ENCODE data around the gene RGS9BP. TPM values are rescaled to one million over a fixed set of nuclear protein-coding genes. Genes with fewer than 3 reads are reported as not detected.

Gene RGS9BP
- total and polyA plus RNA-seq, 10 of the 15 experiments (the other 5 are each of a cell fraction or from before 2014, with no cell fraction given), result 0.01 to 0.10 (median 0.05) TPM; not detected in 6

DNA sequence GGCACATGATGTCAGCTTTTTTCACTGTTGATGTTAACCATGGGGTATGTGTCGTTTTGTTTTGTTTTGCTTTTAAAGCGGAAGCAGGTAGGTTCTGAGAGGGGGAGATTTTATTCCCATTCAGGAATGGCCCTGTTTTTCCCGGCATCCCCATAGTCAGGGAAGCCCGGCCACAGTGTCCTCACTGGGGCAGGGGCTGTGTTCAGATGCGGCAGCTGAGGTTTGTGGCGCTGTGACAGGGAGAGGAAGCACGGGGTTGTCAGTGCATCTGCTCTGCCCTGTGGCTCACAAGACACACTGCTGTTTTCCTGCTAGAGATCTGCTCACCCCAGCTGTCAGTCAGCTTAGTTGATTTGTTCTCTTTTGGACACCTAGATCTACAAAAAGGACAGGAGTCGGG is 28.3 kb upstream of the RGS9BP start:
- ChIA-PET CTCF (no interaction called here), POLR2A (interaction anchor here (0.5 to 0.6 kb wide), 2 partner anchors 34 to 38 kb away, joined by 4 to 5 read pairs; no protein-coding TSS in a partner anchor), SMC1A (ENCODE audit: uncharacterized antibody, unreplicated experiment) (no interaction called here), RAD21 (ENCODE audit: unreplicated experiment) (no interaction called here)
- no peak overlapping the region for H3K4me2 ChIP-seq (ENCODE audit: control insufficient read depth, insufficient read depth)
- no peaks in the 10 kb centered on the region for H3K79me2 ChIP-seq (ENCODE audit: control insufficient read depth, insufficient read depth, low read length)
- no peak overlapping the region for H3K4me3 ChIP-seq
- intact Hi-C loops (cut with micrococcal nuclease; ENCODE audit: unreplicated experiment), result no loop called here
- H3K9me3 ChIP-seq (replicated peaks; ENCODE audit: control insufficient read depth, insufficient read depth, low read length), result no peaks in the 10 kb centered on the region
- no peak for DNase-seq (ENCODE audit: low read depth, low spot score)
- H3K27ac ChIP-seq (ENCODE audit: control insufficient read depth, insufficient read depth), result no peak overlapping the region
- WGBS (ENCODE audit: insufficient coverage, insufficient replicate concordance, low lambda C conversion rate, missing lambda C conversion rate), result 94% methylated on average over 8 of the region's 8 CpGs
- FAIRE-seq, result no peak
- no TSS peak for BruUV-seq (replicated peaks)
- H3K4me1 ChIP-seq (ENCODE audit: control insufficient read depth, insufficient read depth, low read length), result peaks cover 3% of the 10 kb centered on the region
- in situ Hi-C loops (cut with MboI), result no loop called here
- no peak for ATAC-seq
- H4K20me1 ChIP-seq (ENCODE audit: control insufficient read depth, insufficient read depth), result no peaks in the 10 kb centered on the region
- H2AFZ ChIP-seq (ENCODE audit: control insufficient read depth, low read depth, low read length), result no peak overlapping the region
- H3K36me3 ChIP-seq (ENCODE audit: control insufficient read depth in 2 of 2, insufficient read depth in 2 of 2, low read length in 1 of 2), result peaks cover 20 to 35% of the 10 kb centered on the region in 2 experiments
- H3K27me3 ChIP-seq (replicated peaks in 1 of 2; ENCODE audit: control insufficient read depth in 2 of 2, insufficient read depth in 2 of 2, low read length in 1 of 2), result no peaks in the 10 kb centered on the region
- no peak overlapping the region for H3K9ac ChIP-seq (ENCODE audit: control insufficient read depth, insufficient read depth, low read length)
- TF ChIP-seq NFYB (IDR thresholded peaks at IDR 0.05; ENCODE audit: insufficient read depth, low read depth, low read length), result no peak
- TF ChIP-seq GATAD2B (conservative IDR thresholded peaks at IDR 0.05; ENCODE audit: low read depth), result no peak
- no peak for TF ChIP-seq ETV6 (conservative IDR thresholded peaks at IDR 0.05 in 1 of 2, IDR thresholded peaks at IDR 0.05 in 1 of 2; ENCODE audit: borderline replicate concordance in 1 of 2, low read depth in 1 of 2)
- no peak for TF ChIP-seq PML (IDR thresholded peaks at IDR 0.05; ENCODE audit: low read length)
- TF ChIP-seq, protein P1, sequence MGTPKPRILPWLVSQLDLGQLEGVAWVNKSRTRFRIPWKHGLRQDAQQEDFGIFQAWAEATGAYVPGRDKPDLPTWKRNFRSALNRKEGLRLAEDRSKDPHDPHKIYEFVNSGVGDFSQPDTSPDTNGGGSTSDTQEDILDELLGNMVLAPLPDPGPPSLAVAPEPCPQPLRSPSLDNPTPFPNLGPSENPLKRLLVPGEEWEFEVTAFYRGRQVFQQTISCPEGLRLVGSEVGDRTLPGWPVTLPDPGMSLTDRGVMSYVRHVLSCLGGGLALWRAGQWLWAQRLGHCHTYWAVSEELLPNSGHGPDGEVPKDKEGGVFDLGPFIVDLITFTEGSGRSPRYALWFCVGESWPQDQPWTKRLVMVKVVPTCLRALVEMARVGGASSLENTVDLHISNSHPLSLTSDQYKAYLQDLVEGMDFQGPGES (IDR thresholded peaks at IDR 0.05), result no peak
- TF ChIP-seq, protein P2, sequence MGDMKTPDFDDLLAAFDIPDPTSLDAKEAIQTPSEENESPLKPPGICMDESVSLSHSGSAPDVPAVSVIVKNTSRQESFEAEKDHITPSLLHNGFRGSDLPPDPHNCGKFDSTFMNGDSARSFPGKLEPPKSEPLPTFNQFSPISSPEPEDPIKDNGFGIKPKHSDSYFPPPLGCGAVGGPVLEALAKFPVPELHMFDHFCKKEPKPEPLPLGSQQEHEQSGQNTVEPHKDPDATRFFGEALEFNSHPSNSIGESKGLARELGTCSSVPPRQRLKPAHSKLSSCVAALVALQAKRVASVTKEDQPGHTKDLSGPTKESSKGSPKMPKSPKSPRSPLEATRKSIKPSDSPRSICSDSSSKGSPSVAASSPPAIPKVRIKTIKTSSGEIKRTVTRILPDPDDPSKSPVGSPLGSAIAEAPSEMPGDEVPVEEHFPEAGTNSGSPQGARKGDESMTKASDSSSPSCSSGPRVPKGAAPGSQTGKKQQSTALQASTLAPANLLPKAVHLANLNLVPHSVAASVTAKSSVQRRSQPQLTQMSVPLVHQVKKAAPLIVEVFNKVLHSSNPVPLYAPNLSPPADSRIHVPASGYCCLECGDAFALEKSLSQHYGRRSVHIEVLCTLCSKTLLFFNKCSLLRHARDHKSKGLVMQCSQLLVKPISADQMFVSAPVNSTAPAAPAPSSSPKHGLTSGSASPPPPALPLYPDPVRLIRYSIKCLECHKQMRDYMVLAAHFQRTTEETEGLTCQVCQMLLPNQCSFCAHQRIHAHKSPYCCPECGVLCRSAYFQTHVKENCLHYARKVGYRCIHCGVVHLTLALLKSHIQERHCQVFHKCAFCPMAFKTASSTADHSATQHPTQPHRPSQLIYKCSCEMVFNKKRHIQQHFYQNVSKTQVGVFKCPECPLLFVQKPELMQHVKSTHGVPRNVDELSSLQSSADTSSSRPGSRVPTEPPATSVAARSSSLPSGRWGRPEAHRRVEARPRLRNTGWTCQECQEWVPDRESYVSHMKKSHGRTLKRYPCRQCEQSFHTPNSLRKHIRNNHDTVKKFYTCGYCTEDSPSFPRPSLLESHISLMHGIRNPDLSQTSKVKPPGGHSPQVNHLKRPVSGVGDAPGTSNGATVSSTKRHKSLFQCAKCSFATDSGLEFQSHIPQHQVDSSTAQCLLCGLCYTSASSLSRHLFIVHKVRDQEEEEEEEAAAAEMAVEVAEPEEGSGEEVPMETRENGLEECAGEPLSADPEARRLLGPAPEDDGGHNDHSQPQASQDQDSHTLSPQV (IDR thresholded peaks at IDR 0.05), result no peak
- no peak for TF ChIP-seq FOXK2 (IDR thresholded peaks at IDR 0.05)
- no peak for TF ChIP-seq POU2F2 (IDR thresholded peaks at IDR 0.05; ENCODE audit: borderline replicate concordance, low read depth, low read length)
- TF ChIP-seq, protein P3, sequence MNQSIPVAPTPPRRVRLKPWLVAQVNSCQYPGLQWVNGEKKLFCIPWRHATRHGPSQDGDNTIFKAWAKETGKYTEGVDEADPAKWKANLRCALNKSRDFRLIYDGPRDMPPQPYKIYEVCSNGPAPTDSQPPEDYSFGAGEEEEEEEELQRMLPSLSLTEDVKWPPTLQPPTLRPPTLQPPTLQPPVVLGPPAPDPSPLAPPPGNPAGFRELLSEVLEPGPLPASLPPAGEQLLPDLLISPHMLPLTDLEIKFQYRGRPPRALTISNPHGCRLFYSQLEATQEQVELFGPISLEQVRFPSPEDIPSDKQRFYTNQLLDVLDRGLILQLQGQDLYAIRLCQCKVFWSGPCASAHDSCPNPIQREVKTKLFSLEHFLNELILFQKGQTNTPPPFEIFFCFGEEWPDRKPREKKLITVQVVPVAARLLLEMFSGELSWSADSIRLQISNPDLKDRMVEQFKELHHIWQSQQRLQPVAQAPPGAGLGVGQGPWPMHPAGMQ (IDR thresholded peaks at IDR 0.05; ENCODE audit: borderline replicate concordance), result no peak
- TF ChIP-seq, protein P4, sequence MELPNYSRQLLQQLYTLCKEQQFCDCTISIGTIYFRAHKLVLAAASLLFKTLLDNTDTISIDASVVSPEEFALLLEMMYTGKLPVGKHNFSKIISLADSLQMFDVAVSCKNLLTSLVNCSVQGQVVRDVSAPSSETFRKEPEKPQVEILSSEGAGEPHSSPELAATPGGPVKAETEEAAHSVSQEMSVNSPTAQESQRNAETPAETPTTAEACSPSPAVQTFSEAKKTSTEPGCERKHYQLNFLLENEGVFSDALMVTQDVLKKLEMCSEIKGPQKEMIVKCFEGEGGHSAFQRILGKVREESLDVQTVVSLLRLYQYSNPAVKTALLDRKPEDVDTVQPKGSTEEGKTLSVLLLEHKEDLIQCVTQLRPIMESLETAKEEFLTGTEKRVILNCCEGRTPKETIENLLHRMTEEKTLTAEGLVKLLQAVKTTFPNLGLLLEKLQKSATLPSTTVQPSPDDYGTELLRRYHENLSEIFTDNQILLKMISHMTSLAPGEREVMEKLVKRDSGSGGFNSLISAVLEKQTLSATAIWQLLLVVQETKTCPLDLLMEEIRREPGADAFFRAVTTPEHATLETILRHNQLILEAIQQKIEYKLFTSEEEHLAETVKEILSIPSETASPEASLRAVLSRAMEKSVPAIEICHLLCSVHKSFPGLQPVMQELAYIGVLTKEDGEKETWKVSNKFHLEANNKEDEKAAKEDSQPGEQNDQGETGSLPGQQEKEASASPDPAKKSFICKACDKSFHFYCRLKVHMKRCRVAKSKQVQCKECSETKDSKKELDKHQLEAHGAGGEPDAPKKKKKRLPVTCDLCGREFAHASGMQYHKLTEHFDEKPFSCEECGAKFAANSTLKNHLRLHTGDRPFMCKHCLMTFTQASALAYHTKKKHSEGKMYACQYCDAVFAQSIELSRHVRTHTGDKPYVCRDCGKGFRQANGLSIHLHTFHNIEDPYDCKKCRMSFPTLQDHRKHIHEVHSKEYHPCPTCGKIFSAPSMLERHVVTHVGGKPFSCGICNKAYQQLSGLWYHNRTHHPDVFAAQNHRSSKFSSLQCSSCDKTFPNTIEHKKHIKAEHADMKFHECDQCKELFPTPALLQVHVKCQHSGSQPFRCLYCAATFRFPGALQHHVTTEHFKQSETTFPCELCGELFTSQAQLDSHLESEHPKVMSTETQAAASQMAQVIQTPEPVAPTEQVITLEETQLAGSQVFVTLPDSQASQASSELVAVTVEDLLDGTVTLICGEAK (IDR thresholded peaks at IDR 0.05; ENCODE audit: borderline replicate concordance), result no peak
- TF ChIP-seq, protein P5, sequence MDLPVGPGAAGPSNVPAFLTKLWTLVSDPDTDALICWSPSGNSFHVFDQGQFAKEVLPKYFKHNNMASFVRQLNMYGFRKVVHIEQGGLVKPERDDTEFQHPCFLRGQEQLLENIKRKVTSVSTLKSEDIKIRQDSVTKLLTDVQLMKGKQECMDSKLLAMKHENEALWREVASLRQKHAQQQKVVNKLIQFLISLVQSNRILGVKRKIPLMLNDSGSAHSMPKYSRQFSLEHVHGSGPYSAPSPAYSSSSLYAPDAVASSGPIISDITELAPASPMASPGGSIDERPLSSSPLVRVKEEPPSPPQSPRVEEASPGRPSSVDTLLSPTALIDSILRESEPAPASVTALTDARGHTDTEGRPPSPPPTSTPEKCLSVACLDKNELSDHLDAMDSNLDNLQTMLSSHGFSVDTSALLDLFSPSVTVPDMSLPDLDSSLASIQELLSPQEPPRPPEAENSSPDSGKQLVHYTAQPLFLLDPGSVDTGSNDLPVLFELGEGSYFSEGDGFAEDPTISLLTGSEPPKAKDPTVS (IDR thresholded peaks at IDR 0.05; ENCODE audit: low read depth, low read length), result no peak
